ENCODE measurements around the gene UBE2J1.

GRCh38 chr6:89400912-89401399 is 48.4 kb upstream of the UBE2J1 start:
- TF ChIP-seq CTCF (IDR thresholded peaks at IDR 0.05 in 8 of 11, conservative IDR thresholded peaks at IDR 0.05 in 3 of 11) (no peak), POLR2AphosphoS5 (IDR thresholded peaks at IDR 0.05) (no peak), POLR2A (IDR thresholded peaks at IDR 0.05) (no peak)

All from spleen (tissue), 7 donors.